ENCODE data around the gene SCN3A.

The SCN3A gene

GRCh38 chr2:165224941-165225340 lies 21.1 kb upstream of the SCN3A start:
- no peak overlapping the region for H3K27ac ChIP-seq (ENCODE audit: low read depth, low read length)

GRCh38 chr2:165219481-165219880 lies 15.6 kb upstream of the SCN3A start:
- no peaks in the 10 kb centered on the region for H3K36me3 ChIP-seq (ENCODE audit: control insufficient read depth, insufficient read depth, low read length)
- no peaks in the 10 kb centered on the region for H3K27me3 ChIP-seq (ENCODE audit: control insufficient read depth, insufficient read depth, low read length)
- no peak overlapping the region for H3K27ac ChIP-seq (ENCODE audit: low read depth, low read length)
- H3K4me1 ChIP-seq (ENCODE audit: control insufficient read depth, insufficient read depth, low read length): peaks cover 3% of the 10 kb centered on the region; the same call in 1 of the 2 replicates
- H3K4me3 ChIP-seq (ENCODE audit: low read depth, low read length): no peak overlapping the region
- no peaks in the 10 kb centered on the region for H3K9me3 ChIP-seq (ENCODE audit: control insufficient read depth, insufficient read depth, low read length)
- no peak overlapping the region for H3K9ac ChIP-seq (ENCODE audit: low read depth, low read length)

More at GRCh38 chr2:165224941-165225340, 21.1 kb upstream of the SCN3A start:
- H3K4me3 ChIP-seq (ENCODE audit: low read depth, low read length): no peak overlapping the region
- H3K36me3 ChIP-seq (ENCODE audit: control insufficient read depth, insufficient read depth, low read length): no peaks in the 10 kb centered on the region
- H3K27me3 ChIP-seq (ENCODE audit: control insufficient read depth, insufficient read depth, low read length): no peaks in the 10 kb centered on the region
- no peaks in the 10 kb centered on the region for H3K9me3 ChIP-seq (ENCODE audit: control insufficient read depth, insufficient read depth, low read length)
- peaks cover 3% of the 10 kb centered on the region; the same call in 1 of the 2 replicates for H3K4me1 ChIP-seq (ENCODE audit: control insufficient read depth, insufficient read depth, low read length)
- H3K9ac ChIP-seq (ENCODE audit: low read depth, low read length): no peak overlapping the region

- no peaks in the 10 kb centered on the region for H3K4me1 ChIP-seq (ENCODE audit: control insufficient read depth, insufficient read depth, low read length)
- no peak overlapping the region for H3K4me3 ChIP-seq (ENCODE audit: low read depth, low read length)
- H3K27ac ChIP-seq (ENCODE audit: low read depth, low read length): no peak overlapping the region
- no peaks in the 10 kb centered on the region for H3K36me3 ChIP-seq (ENCODE audit: control insufficient read depth, insufficient read depth, low read length)
- H3K9me3 ChIP-seq (ENCODE audit: control insufficient read depth, insufficient read depth, low read length): no peaks in the 10 kb centered on the region
- H3K27me3 ChIP-seq (ENCODE audit: control insufficient read depth, insufficient read depth, low read length): no peaks in the 10 kb centered on the region
- H3K9ac ChIP-seq (ENCODE audit: low read depth, low read length): no peak overlapping the region
Observed at GRCh38 chr2:165214093-165214492, 10.2 kb upstream of the SCN3A start.

GRCh38 chr2:165208094-165208493 lies 4.2 kb upstream of the SCN3A start:
- peaks cover 4% of the 10 kb centered on the region for H3K4me1 ChIP-seq (ENCODE audit: control insufficient read depth, insufficient read depth, low read length)
- H3K27ac ChIP-seq (ENCODE audit: low read depth, low read length): no peak overlapping the region
- H3K9ac ChIP-seq (ENCODE audit: low read depth, low read length): no peak overlapping the region

GRCh38 chr2:165205865-165206264 lies 2.0 kb upstream of the SCN3A start:
- Histone ChIP-seq H3K4me3 (ENCODE audit: low read depth, low read length) (no peak overlapping the region), H3K4me1 (ENCODE audit: control insufficient read depth, insufficient read depth, low read length) (peaks cover 4% of the 10 kb centered on the region), H3K9me3 (ENCODE audit: control insufficient read depth, insufficient read depth, low read length) (no peaks in the 10 kb centered on the region)

More at GRCh38 chr2:165208094-165208493, 4.2 kb upstream of the SCN3A start:
- H3K4me3 ChIP-seq (ENCODE audit: low read depth, low read length): no peak overlapping the region
- no peaks in the 10 kb centered on the region for H3K27me3 ChIP-seq (ENCODE audit: control insufficient read depth, insufficient read depth, low read length)
- no peaks in the 10 kb centered on the region for H3K9me3 ChIP-seq (ENCODE audit: control insufficient read depth, insufficient read depth, low read length)
- no peaks in the 10 kb centered on the region for H3K36me3 ChIP-seq (ENCODE audit: control insufficient read depth, insufficient read depth, low read length)

GRCh38 chr2:165202239-165202638 lies 1.6 kb downstream of the SCN3A start:
- Histone ChIP-seq H3K27ac (ENCODE audit: low read depth, low read length) (no peak overlapping the region), H3K9me3 (ENCODE audit: control insufficient read depth, insufficient read depth, low read length) (no peaks in the 10 kb centered on the region), H3K4me3 (ENCODE audit: low read depth, low read length) (no peak overlapping the region), H3K27me3 (ENCODE audit: control insufficient read depth, insufficient read depth, low read length) (no peaks in the 10 kb centered on the region), H3K36me3 (ENCODE audit: control insufficient read depth, insufficient read depth, low read length) (no peaks in the 10 kb centered on the region), H3K4me1 (ENCODE audit: control insufficient read depth, insufficient read depth, low read length) (peaks cover 11% of the 10 kb centered on the region), H3K9ac (ENCODE audit: low read depth, low read length) (no peak overlapping the region)

More at GRCh38 chr2:165205865-165206264, 2.0 kb upstream of the SCN3A start:
- Histone ChIP-seq H3K9ac (ENCODE audit: low read depth, low read length) (no peak overlapping the region), H3K36me3 (ENCODE audit: control insufficient read depth, insufficient read depth, low read length) (no peaks in the 10 kb centered on the region), H3K27ac (ENCODE audit: low read depth, low read length) (no peak overlapping the region), H3K27me3 (ENCODE audit: control insufficient read depth, insufficient read depth, low read length) (no peaks in the 10 kb centered on the region)

GRCh38 chr2:165198181-165198580 lies 5.7 kb downstream of the SCN3A start:
- Histone ChIP-seq H3K36me3 (ENCODE audit: control insufficient read depth, insufficient read depth, low read length) (no peaks in the 10 kb centered on the region), H3K4me3 (ENCODE audit: low read depth, low read length) (no peak overlapping the region), H3K4me1 (ENCODE audit: control insufficient read depth, insufficient read depth, low read length) (peaks cover 6% of the 10 kb centered on the region; the same call in 1 of the 2 replicates), H3K9ac (ENCODE audit: low read depth, low read length) (no peak overlapping the region), H3K27ac (ENCODE audit: low read depth, low read length) (no peak overlapping the region), H3K9me3 (ENCODE audit: control insufficient read depth, insufficient read depth, low read length) (no peaks in the 10 kb centered on the region), H3K27me3 (ENCODE audit: control insufficient read depth, insufficient read depth, low read length) (no peaks in the 10 kb centered on the region)

GRCh38 chr2:165197346-165197745 lies 6.5 kb downstream of the SCN3A start:
- H3K9me3 ChIP-seq (ENCODE audit: control insufficient read depth, insufficient read depth, low read length): no peaks in the 10 kb centered on the region
- H3K27me3 ChIP-seq (ENCODE audit: control insufficient read depth, insufficient read depth, low read length): no peaks in the 10 kb centered on the region
- H3K27ac ChIP-seq (ENCODE audit: low read depth, low read length): no peak overlapping the region
- H3K4me1 ChIP-seq (ENCODE audit: control insufficient read depth, insufficient read depth, low read length): peaks cover 6% of the 10 kb centered on the region; the same call in 1 of the 2 replicates
- no peak overlapping the region for H3K9ac ChIP-seq (ENCODE audit: low read depth, low read length)
- no peak overlapping the region for H3K4me3 ChIP-seq (ENCODE audit: low read depth, low read length)
- H3K36me3 ChIP-seq (ENCODE audit: control insufficient read depth, insufficient read depth, low read length): no peaks in the 10 kb centered on the region

GRCh38 chr2:165196411-165196810 lies 7.4 kb downstream of the SCN3A start:
- Histone ChIP-seq H3K9me3 (ENCODE audit: control insufficient read depth, insufficient read depth, low read length) (no peaks in the 10 kb centered on the region), H3K36me3 (ENCODE audit: control insufficient read depth, insufficient read depth, low read length) (no peaks in the 10 kb centered on the region), H3K4me1 (ENCODE audit: control insufficient read depth, insufficient read depth, low read length) (peaks cover 6% of the 10 kb centered on the region; the same call in 1 of the 2 replicates), H3K27ac (ENCODE audit: low read depth, low read length) (no peak overlapping the region), H3K4me3 (ENCODE audit: low read depth, low read length) (no peak overlapping the region), H3K9ac (ENCODE audit: low read depth, low read length) (no peak overlapping the region), H3K27me3 (ENCODE audit: control insufficient read depth, insufficient read depth, low read length) (no peaks in the 10 kb centered on the region)

GRCh38 chr2:165193178-165193777 lies 10.6 kb downstream of the SCN3A start:
- H3K27me3 ChIP-seq (ENCODE audit: control insufficient read depth, insufficient read depth, low read length): no peaks in the 10 kb centered on the region
- peaks cover 4% of the 10 kb centered on the region; the same call in 1 of the 2 replicates for H3K4me1 ChIP-seq (ENCODE audit: control insufficient read depth, insufficient read depth, low read length)
- H3K9me3 ChIP-seq (ENCODE audit: control insufficient read depth, insufficient read depth, low read length): no peaks in the 10 kb centered on the region
- H3K27ac ChIP-seq (ENCODE audit: low read depth, low read length): no peak overlapping the region
- no peaks in the 10 kb centered on the region for H3K36me3 ChIP-seq (ENCODE audit: control insufficient read depth, insufficient read depth, low read length)
- no peak overlapping the region for H3K9ac ChIP-seq (ENCODE audit: low read depth, low read length)
- no peak overlapping the region for H3K4me3 ChIP-seq (ENCODE audit: low read depth, low read length)

- Histone ChIP-seq H3K27me3 (ENCODE audit: control insufficient read depth, insufficient read depth, low read length) (no peaks in the 10 kb centered on the region), H3K36me3 (ENCODE audit: control insufficient read depth, insufficient read depth, low read length) (no peaks in the 10 kb centered on the region), H3K9ac (ENCODE audit: low read depth, low read length) (no peak overlapping the region), H3K4me1 (ENCODE audit: control insufficient read depth, insufficient read depth, low read length) (no peaks in the 10 kb centered on the region; the same call in 1 of the 2 replicates), H3K9me3 (ENCODE audit: control insufficient read depth, insufficient read depth, low read length) (no peaks in the 10 kb centered on the region), H3K4me3 (ENCODE audit: low read depth, low read length) (no peak overlapping the region), H3K27ac (ENCODE audit: low read depth, low read length) (no peak overlapping the region)
Observed at GRCh38 chr2:165192729-165193128, 11.1 kb downstream of the SCN3A start.
